Uterus (tissue), 4 donors: Measurements from ENCODE around the gene HOXA11. TPM values are rescaled to one million over a fixed set of nuclear protein-coding genes. Genes with fewer than 3 reads are reported as not detected.

Experiments
- DNase-seq, 2 donors: peaks; one replicate each; pipeline ENCODE4 v3.0.0-alpha.2; 2019 to 2020
- H3K27ac ChIP-seq, 2 donors: fragments of 200-600 bp; sonication (generic); 1 replicate in 1 of 2; 2 replicates in 1 of 2; pipeline ENCODE4 v1.5.1; 2016 to 2018
- H3K27me3 ChIP-seq, 2 donors: fragments of 200-600 bp; sonication (generic); one replicate each; pipeline ENCODE4 v1.5.1; 2018 to 2019; ENCODE audit warnings: control low read depth in 1 of 2
- H3K36me3 ChIP-seq, 2 donors: fragments of 200-600 bp; sonication (generic); one replicate each; pipeline ENCODE4 v1.5.1; 2019; ENCODE audit warnings: control low read depth in 1 of 2
- H3K4me1 ChIP-seq, 2 donors: fragments of 200-600 bp; sonication (generic); one replicate each; pipeline ENCODE4 v1.5.1; 2018 to 2019; ENCODE audit warnings: control low read depth in 1 of 2
- H3K4me3 ChIP-seq, 2 donors: fragments of 200-600 bp; sonication (generic); 1 replicate in 1 of 2; 2 replicates in 1 of 2; pipeline ENCODE4 v1.5.1; 2018 to 2019; ENCODE audit warnings: mild to moderate bottlenecking in 1 of 2
- H3K9me3 ChIP-seq, 2 donors: fragments of 200-600 bp; sonication (generic); one replicate each; pipeline ENCODE4 v1.5.1; 2019; ENCODE audit warnings: control low read depth in 1 of 2
- POLR2A ChIP-seq, 2 donors: fragments of 450-650 bp; IDR thresholded peaks; one replicate each; pipeline ENCODE4 v1.6.1; 2016; ENCODE audit warnings: antibody characterized with exemption in 2 of 2, mild to moderate bottlenecking in 1 of 2, moderate library complexity in 1 of 2
- intact Hi-C: fragments of 100-400 bp; cut with DNase I; formaldehyde crosslinking; loops from one replicate; pipeline ENCODE4 v1.15.1; 2023; ENCODE audit warnings: low total_unique reads
- total RNA-seq, 4 donors: library from RNA; depleted of rRNA in 3 of 4; stranded (reverse); fragments of >200 nt in 3 of 4; gene quantifications; one replicate each; pipeline versions ENCODE4 v1.1.0 to v1.2.4, GENCODE V29; 2014 to 2023
- TF ChIP-seq, protein P1 (sequence below), 4 experiments: fragments of 200-600 bp in 2 of 4; fragments of 450-650 bp in 2 of 4; sonication (generic) in 2 of 4; IDR thresholded peaks; one replicate each; pipeline ENCODE4 v1.5.1; 2016 to 2019; ENCODE audit warnings: antibody characterized with exemption in 4 of 4, mild to moderate bottlenecking in 2 of 4, moderate library complexity in 1 of 4
- donor health status: DM: yes; HTN: yes; CAD: no.

Gene HOXA11
- total RNA-seq, 4 donors from 2014 or later: 32.4 to 82.0 (median 57.8) TPM

- H3K4me3 ChIP-seq: no peak overlapping the region
- intact Hi-C loops: no loop called here
- peak; percentile 16 to 22 for DNase-seq
- H3K36me3 ChIP-seq: no peaks in the 10 kb centered on the region
- no peaks in the 10 kb centered on the region for H3K9me3 ChIP-seq
- H3K4me1 ChIP-seq: peaks cover 0 to 4% of the 10 kb centered on the region in 2 donors
- TF ChIP-seq POLR2A (IDR thresholded peaks at IDR 0.05): no peak
- TF ChIP-seq, protein P1, sequence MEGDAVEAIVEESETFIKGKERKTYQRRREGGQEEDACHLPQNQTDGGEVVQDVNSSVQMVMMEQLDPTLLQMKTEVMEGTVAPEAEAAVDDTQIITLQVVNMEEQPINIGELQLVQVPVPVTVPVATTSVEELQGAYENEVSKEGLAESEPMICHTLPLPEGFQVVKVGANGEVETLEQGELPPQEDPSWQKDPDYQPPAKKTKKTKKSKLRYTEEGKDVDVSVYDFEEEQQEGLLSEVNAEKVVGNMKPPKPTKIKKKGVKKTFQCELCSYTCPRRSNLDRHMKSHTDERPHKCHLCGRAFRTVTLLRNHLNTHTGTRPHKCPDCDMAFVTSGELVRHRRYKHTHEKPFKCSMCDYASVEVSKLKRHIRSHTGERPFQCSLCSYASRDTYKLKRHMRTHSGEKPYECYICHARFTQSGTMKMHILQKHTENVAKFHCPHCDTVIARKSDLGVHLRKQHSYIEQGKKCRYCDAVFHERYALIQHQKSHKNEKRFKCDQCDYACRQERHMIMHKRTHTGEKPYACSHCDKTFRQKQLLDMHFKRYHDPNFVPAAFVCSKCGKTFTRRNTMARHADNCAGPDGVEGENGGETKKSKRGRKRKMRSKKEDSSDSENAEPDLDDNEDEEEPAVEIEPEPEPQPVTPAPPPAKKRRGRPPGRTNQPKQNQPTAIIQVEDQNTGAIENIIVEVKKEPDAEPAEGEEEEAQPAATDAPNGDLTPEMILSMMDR (IDR thresholded peaks at IDR 0.05): no peak
- no peak overlapping the region for H3K27ac ChIP-seq
- H3K27me3 ChIP-seq: no peaks in the 10 kb centered on the region
These were observed 26.4 kb downstream of the HOXA11 start for GRCh38 chr7:27158436-27159265.

DNA sequence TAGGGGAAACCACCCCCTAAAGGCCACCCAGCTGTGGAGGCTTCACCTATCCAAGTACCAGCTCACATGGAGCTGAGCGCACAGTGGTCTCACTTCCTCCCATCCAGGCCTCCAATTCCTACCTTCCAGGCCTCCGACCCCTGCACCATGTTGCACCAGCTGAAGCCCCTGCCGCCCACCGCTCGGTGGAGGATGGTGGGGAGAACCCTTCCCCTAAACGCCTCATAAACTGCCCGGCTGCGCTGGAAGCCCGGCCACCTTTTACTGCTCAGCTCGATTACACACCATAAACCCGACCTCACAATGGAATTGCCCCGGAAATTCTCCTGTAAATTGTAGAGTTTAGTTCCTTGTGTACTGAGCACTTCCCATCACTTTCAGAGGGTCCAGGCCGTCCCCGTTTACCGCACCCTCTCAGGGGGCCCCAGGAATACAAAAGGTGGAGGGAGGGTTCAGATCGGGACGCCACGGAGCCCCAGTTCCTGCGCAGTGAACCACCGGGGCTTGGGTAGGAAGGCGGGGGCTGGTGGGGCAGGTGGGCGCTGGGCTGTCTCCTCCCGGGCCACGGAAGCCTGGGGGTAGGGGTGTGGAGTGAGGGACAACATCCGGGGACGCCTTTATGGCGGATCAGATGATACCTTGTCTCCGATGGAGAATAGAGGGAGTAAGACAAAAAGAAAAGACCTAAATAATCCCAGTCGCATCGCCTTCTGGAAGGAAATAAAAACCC is 27.2 kb downstream of the HOXA11 start:
- no peaks in the 10 kb centered on the region for H3K27me3 ChIP-seq
- peaks cover 0 to 4% of the 10 kb centered on the region in 2 donors for H3K4me1 ChIP-seq
- intact Hi-C loops: no loop called here
- no peaks in the 10 kb centered on the region for H3K36me3 ChIP-seq
- H3K9me3 ChIP-seq: no peaks in the 10 kb centered on the region
- TF ChIP-seq, protein P1 (IDR thresholded peaks at IDR 0.05): no peak
- TF ChIP-seq POLR2A (IDR thresholded peaks at IDR 0.05): no peak
- peak overlapping the region in 1 of 2 donors; percentile 93 for H3K27ac ChIP-seq
- H3K4me3 ChIP-seq: no peak overlapping the region
- DNase-seq: peak in 1 of 2 donors; percentile 14

DNA sequence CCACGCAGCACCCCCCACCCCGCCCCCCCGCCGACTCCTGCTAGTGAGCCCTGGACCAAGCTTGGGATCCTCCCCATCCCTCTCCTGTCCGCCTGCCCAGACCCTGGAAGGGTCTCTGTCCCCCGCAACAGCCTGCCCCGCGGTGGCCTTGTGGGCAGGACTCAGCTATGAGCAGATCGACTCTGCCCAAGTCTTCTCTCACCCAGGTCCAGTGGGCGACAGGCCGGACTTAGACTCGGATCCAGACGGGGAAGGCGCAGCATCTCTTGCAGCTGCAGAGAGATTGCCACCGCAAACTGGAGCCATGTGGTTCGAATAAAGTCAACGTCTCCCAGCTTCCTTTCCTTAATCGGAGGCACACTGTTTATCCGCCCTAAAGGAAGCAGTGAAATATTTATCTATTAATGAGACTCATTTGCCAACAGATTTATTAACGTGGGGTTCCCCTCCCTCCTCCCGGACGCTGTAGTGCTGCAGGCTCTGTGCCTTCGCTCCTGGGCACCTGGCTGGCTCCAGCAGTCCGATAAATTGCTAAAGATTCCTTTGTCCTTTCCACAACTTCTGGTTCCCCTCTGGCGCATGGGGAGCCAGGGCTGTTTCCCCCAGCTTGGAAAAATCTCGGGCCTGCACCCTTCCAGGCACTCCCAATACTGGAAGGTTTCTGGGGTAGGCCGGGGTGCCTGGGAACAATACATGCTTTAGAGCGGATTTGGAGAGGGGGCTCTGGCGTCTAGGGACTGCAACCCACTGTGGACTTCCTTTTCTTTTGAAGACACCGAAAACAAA is 27.9 kb downstream of the HOXA11 start:
- intact Hi-C loops: no loop called here
- H3K27me3 ChIP-seq: no peaks in the 10 kb centered on the region
- peak in 1 of 2 donors; percentile 49 for DNase-seq
- H3K36me3 ChIP-seq: no peaks in the 10 kb centered on the region
- peak overlapping the region; percentile 59 to 79 for H3K4me3 ChIP-seq
- TF ChIP-seq, protein P1 (IDR thresholded peaks at IDR 0.05): no peak
- no peak for TF ChIP-seq POLR2A (IDR thresholded peaks at IDR 0.05)
- H3K27ac ChIP-seq: peak overlapping the region; percentile 93 to 95
- H3K9me3 ChIP-seq: no peaks in the 10 kb centered on the region
- peaks cover 0 to 4% of the 10 kb centered on the region in 2 donors for H3K4me1 ChIP-seq

GRCh38 chr7:27156508-27156898 is 28.5 kb downstream of the HOXA11 start, which contains the start of gene HOXA7:
Gene HOXA7, minus strand, starts transcription at chr7:27156675. Its CDS starts 130 bp downstream, at chr7:27156545.
- H3K27ac ChIP-seq: peak within 1 kb of the TSS; percentile 93 to 95
- no peaks in the 10 kb centered on the region for H3K9me3 ChIP-seq
- peaks cover 0 to 4% of the 10 kb centered on the region in 2 donors for H3K4me1 ChIP-seq

More at GRCh38 chr7:27156508-27156898, 28.5 kb downstream of the HOXA11 start, which contains the start of gene HOXA7:
- Histone ChIP-seq H3K4me3 (peak within 1 kb of the TSS; percentile 59 to 79), H3K27me3 (no peaks in the 10 kb centered on the region), H3K36me3 (no peaks in the 10 kb centered on the region)
- peak; percentile 88 to 91 for DNase-seq
- intact Hi-C loops: no loop called here
- TF ChIP-seq, protein P1 (IDR thresholded peaks at IDR 0.05): no peak
- no peak for TF ChIP-seq POLR2A (IDR thresholded peaks at IDR 0.05)
